ENCODE data around the gene ATP1B2.
"Not testable (repeated sequence)": the region's sequence is repeated elsewhere in the genome, so short reads cannot be mapped to it uniquely, and the experiment has no call there.

The ATP1B2 gene

GRCh38 chr17:7614425-7615264 is 36.1 kb upstream of the ATP1B2 start, which contains the start of gene FXR2:
TSS of gene FXR2 (minus strand) at chr17:7614897. CDS start at chr17:7614532, 365 bp downstream.
- in situ Hi-C loops (cut with HindIII; ENCODE audit: low sequenced_read_pairs) = no loop called here
- TF ChIP-seq CTCF (IDR thresholded peaks at IDR 0.05; ENCODE audit: low read depth, low read length, missing control alignments) = peak; percentile 77
- peak; percentile 99 for DNase-seq (ENCODE audit: low read depth)
- H3K4me3 ChIP-seq (ENCODE audit: low read depth, low read length) = peak within 1 kb of the TSS; percentile 90

GRCh38 chr17:7615265-7615747 is 35.4 kb upstream of the ATP1B2 start:
- in situ Hi-C loops (cut with HindIII; ENCODE audit: low sequenced_read_pairs) = no loop called here
- H3K4me3 ChIP-seq (ENCODE audit: low read depth, low read length) = peak overlapping the region; percentile 38
- TF ChIP-seq CTCF (IDR thresholded peaks at IDR 0.05; ENCODE audit: low read depth, low read length, missing control alignments) = no peak
- DNase-seq (ENCODE audit: low read depth) = no peak

- in situ Hi-C loops (cut with HindIII; ENCODE audit: low sequenced_read_pairs) = no loop called here
- H3K4me3 ChIP-seq (ENCODE audit: low read depth, low read length) = no peak overlapping the region
- TF ChIP-seq CTCF (IDR thresholded peaks at IDR 0.05; ENCODE audit: low read depth, low read length, missing control alignments) = no peak
- no peak for DNase-seq (ENCODE audit: low read depth)
Measured at GRCh38 chr17:7618608-7619007, 32.1 kb upstream of the ATP1B2 start.

GRCh38 chr17:7620835-7621234 is 29.9 kb upstream of the ATP1B2 start:
- in situ Hi-C loops (cut with HindIII; ENCODE audit: low sequenced_read_pairs) = no loop called here
- no peak overlapping the region for H3K4me3 ChIP-seq (ENCODE audit: low read depth, low read length)
- no peak for TF ChIP-seq CTCF (IDR thresholded peaks at IDR 0.05; ENCODE audit: low read depth, low read length, missing control alignments)
- no peak for DNase-seq (ENCODE audit: low read depth)

GRCh38 chr17:7623661-7624060 is 27.1 kb upstream of the ATP1B2 start:
- in situ Hi-C loops (cut with HindIII; ENCODE audit: low sequenced_read_pairs) = no loop called here
- DNase-seq (ENCODE audit: low read depth) = no peak
- TF ChIP-seq CTCF (IDR thresholded peaks at IDR 0.05; ENCODE audit: low read depth, low read length, missing control alignments) = no peak
- no peak overlapping the region for H3K4me3 ChIP-seq (ENCODE audit: low read depth, low read length)

GRCh38 chr17:7625749-7626148 is 25.0 kb upstream of the ATP1B2 start:
- in situ Hi-C loops (cut with HindIII; ENCODE audit: low sequenced_read_pairs); H3K4me3 ChIP-seq (ENCODE audit: low read depth, low read length): not testable (repeated sequence)

GRCh38 chr17:7626307-7626706 is 24.4 kb upstream of the ATP1B2 start:
- DNase-seq (ENCODE audit: low read depth) = no peak
- in situ Hi-C loops (cut with HindIII; ENCODE audit: low sequenced_read_pairs) = no loop called here
- H3K4me3 ChIP-seq (ENCODE audit: low read depth, low read length) = peak overlapping the region; percentile 79

More at GRCh38 chr17:7625749-7626148, 25.0 kb upstream of the ATP1B2 start:
- DNase-seq (ENCODE audit: low read depth) = not testable (repeated sequence)

More at GRCh38 chr17:7626307-7626706, 24.4 kb upstream of the ATP1B2 start:
- TF ChIP-seq CTCF (IDR thresholded peaks at IDR 0.05; ENCODE audit: low read depth, low read length, missing control alignments) = no peak
